Putamen (tissue), 1 donor: ENCODE measurements around the gene MYLK.

ENCODE experiments used
- DNase-seq: peaks from one replicate; pipeline ENCODE4 v3.0.0-alpha.2; 2016; ENCODE audit warnings: low spot score

The MYLK gene

DNA sequence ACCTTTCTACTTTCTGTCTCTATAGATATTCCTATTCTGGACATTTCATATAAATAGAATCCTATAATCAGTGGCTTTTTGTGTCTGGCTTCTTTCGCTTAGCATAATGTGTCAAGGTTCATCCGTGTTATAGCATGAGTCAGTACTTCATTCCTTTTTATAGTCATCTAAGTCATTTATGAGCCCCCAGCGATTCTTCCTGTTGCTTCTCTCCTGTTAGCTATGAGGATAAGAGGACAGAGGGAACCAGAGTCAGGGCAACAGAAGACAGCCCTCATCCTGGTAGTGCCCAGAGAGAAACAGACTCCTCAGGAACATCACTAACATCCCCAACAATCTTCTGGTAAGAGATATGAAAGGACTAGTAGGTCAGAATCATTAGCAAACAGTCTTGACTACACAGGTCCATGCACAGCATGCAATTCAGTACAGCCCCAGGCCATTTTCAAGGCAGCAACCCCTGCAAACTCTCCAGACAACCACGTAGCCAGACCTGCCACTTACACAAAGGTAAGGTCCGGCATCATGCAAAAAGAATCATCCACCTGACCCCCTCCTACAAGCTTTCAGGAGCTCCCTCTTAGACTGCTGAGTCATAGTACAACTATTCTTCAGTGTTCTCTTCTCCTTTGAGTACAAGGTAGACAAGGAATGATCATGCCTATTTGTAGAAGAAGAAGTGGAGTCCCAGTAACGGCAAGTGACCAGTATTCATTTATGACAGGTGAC is 91.5 kb downstream of the MYLK start:
- DNase-seq, result no peak

DNA sequence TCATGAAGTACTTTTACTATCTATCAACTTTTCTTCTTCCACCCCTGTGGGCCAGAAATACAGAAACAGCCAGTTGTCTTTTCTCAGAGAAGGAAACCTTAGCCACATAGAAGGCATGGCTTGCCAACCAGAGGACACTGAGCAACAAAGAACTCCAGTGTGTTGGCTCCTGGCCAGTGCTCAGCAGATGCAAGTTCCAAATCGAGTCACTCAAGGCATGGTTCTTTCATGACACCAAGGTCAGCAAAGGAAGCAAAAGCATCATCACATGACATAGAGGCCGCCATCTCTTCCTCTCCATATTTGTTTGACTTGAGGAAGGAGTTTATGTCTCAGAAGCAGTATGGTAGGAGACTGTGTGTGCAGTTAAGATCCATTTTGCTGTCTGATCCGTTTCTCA is 92.2 kb downstream of the MYLK start:
- no peak for DNase-seq

DNA sequence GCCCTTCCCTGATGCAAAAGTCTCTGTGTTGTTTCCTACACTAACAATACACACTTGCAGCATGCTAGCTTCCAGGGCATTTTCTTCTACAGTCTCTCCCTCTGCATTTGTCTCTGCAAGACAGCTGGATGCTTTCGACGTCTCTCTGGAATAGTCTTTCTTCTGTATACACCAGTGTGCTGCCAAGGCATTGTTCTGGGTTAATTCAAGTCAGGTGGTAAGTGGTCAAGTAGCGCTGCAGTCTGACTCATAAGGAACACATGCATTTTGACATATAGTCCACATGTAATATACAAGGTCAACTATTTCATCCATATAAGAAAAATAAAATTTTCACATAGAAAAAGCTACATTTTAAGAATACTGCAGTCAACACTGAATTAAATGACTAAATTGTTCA is 92.7 kb downstream of the MYLK start:
- no peak for DNase-seq

DNA sequence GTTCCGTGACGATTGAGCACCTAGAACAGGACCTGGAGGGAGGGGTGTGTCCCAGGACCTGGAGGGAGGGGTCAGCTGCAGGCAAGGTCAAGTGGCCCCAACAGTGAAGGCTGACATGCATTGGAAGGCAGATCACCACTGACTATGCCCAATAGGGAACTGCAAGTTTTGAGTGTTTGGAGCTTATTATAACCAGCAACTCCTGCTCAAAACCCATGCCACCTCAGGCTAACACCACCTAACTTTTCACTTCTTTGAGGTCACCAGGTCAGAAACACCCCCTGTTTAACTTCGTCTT is 93.1 kb downstream of the MYLK start:
- DNase-seq, result no peak

DNA sequence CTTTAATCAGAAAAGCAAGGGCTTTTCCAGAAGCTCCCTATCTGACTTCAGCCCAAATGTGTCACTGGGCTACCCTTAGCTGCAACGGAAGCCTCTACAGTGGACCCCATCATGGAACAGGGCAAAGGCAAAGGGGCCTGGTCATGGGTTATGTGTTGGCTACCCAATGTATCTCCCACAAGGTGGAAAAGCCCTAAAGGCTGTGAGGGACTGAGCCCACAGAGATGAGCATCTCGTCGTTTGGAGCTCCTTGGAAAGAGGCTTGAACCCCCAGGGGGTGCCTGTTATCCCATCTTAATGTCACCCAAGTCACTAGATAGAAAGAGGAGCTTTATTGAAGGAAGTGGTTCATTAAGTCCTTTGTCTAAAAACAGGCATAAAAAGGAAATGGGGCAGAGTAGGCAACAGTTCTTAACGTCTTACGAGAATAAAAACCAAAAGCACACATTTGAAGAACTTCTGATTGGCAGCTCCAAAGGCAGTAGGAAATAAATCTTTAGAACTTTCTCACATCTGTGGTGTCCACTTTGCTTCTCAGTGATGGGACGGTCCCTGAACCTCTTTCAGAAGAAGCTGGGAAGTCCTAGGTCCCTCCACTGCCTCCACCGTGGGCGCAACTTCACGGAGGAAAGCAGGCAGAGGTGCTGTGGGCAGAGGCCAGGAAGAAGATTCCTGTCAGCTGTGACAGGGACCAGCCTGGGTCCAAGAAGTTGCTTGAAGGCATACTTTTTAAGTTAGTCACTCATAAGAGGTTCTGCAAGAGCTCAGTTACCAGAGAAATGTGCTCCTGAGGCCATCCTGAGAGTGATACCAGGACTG is 93.7 kb downstream of the MYLK start:
- no peak for DNase-seq

DNA sequence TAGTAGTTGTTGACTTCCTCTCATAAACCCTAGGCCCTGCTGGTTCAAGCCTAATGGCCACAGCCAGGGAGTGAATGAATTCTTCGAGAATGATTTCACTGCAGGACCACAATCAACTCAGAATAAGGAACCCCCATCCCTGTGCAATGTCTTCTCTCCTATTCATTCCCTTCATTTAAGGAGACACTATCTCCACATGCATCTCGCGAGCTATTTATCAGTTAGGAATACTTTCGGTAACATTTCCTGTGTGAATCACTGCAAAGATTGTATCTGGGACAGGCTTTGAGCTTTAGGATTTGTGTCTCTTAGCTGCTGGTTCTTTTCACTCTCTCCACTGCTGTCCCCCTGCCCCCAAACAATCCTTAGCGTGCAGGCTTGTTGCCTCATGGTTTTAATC is 94.4 kb downstream of the MYLK start:
- no peak for DNase-seq

DNA sequence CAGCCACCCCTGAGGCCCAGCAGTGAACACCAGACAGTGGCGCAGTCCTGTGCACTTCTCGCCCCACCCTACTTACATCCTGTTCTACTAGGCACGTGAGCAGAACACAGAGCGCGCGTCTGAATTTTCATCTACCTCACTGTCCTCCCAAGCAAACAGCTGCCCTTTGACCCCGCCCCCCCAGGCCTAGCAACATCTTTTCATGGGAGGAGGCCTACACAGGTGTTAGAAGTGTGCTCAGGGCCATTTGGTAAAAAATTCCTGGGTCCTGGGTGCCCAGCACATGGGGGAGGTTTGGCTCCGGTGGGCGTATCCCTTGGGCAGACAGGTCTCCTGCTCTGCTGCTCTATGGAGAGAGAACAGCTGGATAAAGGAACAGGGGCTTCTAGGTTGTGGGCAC is 95.0 kb downstream of the MYLK start:
- no peak for DNase-seq

DNA sequence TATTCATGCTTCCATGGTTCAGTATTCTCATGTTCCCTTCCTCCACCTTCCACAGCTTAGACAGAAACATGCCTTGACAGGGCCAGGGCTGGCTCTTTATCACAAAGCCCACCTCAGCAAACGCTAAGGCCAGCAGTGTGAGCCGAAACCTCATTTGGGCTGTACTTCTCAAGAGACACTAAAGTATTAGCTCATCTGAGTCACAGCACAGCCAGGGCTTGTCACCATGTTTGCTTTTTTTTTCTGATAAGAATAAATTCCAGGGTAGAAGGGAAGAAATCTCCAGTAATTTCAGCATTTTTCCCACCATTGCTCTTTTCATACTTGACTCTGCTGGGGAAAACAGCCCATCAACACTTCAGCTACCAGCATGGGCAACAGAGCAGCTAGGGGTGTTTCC is 95.4 kb downstream of the MYLK start:
- no peak for DNase-seq

DNA sequence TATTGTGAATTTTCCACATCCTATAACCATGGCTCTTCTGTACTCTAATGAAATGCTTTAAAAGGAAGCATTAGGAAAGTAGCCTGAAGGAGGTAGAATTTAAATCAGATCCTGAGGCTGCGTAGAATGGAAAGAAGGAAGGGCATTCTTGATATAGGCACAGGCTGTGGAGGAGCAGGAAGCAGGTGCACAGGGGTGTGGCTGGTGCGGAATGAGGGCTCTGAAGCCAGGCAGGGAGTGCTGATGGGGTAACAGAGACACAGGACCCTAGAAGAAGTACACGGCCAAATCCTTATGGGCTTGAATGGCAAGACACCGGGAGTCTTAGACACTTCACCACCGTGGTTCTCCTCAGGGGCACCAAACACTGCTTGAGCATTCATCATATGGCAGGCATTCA is 97.0 kb downstream of the MYLK start:
- DNase-seq, result no peak

DNA sequence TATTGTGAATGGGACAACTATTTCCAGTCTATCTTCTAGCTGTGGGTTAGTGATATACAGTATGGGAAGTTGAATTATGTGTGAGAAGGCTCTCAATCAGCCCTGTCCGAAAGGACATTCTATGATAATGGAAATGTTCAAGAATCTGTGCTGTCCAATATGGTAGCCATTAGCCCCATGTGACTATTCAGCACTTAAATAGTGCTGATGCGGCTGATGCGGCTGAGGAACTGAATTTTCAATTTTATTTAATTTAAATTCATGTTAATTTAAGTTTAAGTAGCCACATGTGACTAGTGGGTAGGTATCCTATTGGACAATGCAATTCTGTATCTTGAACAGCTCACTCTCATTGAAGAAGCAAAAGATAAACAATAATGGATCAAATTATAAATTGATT is 98.5 kb downstream of the MYLK start:
- no peak for DNase-seq

DNA sequence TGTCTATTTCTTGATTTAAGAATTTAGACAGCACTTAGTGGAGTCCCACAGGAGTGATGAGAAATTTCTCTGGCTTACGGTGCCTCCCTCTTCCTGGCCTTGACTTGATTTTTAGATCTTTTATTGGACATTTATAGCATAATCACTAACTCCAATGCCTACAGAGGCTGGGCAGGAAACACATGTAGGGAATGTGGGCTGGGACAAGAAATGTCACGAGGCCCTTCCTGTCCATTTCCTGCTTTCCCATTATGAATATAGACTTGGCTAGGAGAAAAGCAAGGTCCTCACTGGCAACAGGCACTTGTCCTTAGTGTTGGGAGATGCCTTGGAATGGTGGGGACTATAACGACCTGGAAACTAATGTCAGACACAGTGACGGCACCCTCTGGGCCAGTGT is 100.3 kb downstream of the MYLK start:
- no peak for DNase-seq

DNA sequence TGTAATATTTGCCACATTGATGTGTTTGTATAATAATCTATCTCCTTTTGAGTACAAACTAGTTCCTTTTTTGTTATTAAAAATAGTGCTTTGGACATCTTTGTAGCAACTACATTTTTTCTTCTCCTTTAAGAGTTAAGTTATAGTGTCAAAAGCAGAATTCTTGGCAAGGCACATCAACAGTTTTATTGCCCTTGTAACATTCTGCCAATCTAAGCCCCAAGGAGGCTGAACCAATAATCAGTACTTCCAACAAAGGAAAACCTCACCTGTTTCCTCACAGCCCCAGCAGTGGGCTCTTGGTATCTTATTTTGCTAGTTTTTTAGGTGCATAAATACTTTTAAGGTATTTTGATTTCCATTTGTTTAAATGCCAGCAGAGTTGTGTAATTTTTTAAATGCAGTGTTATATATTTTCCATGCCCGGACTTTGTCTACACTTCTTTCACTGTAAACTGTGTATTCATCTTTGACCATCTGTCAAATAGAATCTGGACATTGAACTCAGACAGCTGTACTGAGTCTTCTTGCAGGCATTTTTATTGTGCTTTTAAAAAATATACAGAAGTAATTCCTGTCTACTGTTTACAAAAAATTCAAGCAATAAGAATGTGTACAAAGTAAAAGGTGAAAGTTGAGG is 101.0 kb downstream of the MYLK start:
- no peak for DNase-seq

DNA sequence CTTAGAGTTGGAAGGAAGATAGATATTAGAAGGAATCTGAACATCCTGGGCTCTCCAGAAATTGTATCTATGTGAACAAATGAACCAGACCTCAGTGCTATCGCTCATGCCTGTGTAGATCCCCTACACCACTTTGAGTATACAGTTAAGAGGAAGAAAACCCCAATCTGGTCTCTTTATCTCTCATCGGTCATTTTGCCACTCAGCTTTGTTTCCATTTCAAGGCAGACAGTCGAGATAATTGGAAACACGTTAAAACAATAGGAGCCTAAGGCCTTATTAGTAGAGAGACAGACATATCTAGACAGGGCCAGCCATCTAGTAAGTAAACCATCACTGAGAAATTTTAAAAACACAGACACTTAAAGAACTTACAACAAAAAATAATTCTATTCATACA is 101.6 kb downstream of the MYLK start:
- no peak for DNase-seq

DNA sequence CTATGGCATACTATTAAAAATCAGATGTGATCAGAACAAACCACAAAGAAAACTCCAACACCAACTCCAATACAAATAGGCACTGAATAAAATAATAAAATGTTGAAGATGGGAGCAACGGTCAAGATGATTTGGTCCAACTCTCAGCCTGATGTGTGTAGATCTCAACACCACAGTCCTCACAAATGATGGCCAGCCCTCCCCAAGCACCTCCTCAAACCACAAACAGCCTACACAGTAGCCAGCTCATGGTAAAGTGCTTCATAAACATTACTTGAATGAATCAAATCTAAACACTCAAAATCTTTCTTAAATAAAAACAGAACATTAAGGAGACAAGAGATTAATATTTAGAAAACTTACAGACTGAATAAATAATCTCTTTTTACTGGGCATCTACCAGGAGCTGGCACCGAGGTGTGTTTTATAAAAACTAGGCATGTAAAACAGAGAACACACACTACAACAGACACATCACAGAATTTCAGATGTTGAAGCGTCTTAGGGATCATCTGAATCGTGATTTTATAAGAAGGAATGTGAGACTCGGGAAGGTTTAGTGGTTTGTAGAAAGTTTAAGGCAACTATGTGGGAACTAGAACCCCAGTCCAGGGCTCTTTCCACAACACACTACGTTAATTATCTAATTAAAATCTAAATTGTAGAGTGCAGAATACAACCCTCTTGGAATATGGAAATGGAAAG is 102.4 kb downstream of the MYLK start:
- DNase-seq, result no peak

DNA sequence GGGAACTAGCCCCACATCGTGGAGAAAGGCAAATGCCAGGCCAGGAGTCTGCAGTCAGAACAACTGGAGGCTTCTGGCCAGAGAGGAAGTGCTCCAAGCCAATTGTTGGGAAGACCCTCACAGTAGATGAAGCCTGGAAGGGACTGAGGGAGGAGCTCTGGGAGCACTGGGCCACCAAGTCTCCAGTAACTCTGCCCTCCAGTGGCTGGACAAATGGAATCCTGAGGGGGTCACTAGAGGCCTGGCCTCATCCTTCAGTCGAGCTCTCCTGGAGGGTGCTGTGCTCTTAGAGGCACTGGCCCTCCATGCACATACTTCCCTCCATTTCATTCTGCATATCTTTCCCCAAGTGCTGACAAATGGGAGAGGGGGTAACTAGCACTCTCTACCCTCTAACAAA is 103.0 kb downstream of the MYLK start:
- DNase-seq, result no peak

DNA sequence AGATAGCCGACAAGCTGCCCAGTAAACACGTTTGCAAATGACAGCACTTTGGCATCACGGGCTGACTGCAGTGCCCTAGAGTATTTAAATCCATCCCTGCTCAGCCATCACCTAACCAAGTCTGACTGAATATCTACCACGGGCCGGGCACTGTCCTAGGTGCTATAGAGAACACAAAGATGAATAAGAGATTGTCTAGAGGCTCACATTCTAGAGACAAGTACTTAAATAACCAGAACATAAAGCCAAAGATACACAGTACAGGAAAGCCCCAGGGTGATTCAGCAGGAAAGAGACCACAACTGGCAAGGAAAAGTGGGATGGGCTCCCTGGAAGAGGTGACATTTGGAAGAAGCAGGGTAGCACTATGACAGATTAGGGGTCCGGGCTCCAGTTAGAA is 103.5 kb downstream of the MYLK start:
- DNase-seq, result no peak

DNA sequence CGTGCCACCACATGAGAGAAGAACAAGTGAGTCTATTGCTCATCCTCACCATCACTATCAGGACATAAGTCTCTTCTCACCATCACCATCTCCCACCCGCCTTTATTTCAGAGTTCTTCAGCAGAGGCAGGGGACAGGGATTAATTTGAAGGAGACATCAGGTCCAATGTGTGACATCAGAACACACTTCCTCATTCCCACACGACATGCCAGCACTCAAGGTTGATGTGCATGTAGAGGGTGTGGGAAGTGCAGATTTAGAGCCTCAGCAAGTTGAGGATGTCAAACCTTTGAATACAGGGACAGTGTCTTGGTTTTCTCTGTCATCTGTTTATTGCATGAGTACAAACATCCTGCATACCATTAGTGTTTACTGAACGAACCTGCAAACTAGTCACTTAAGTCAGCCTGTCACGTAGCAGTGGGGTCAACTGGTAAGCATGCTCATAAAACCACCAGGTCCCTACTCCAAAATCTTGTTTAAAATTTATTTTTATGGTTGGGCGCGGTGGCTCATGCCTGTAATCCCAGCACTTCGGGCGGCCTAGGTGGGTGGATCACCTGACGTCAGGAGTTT is 104.4 kb downstream of the MYLK start:
- DNase-seq, result no peak

DNA sequence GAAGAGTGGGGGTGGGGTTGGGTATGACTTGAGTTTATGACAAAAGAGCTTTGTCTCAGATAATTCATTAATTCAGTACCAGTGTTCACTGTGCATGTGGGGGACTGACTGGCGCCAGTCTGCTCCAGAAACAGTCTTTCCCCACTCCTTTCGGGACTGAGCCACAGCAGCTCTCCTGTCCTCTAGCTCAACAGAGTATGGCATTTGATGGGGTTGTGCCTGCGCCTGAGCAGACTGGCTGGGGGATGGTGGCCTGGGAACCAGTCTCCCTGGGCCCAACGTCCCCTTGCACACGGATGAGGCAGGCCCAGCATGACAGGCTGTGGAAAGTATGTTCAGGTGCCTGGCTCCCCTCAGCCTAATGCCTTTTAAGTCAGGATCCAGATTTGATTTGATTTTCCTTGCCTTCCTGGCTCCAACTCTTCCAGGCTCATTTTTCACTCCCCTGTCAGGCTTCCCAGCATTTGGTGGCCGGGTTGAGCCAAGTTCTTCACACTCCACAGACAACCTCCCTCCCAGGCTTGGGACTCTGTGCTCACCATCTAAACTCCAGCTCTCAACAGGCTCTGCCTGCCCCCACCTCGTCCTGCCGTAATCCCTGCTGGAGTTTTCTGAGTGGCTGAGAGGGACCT is 105.0 kb downstream of the MYLK start:
- peak; percentile 12 for DNase-seq

DNA sequence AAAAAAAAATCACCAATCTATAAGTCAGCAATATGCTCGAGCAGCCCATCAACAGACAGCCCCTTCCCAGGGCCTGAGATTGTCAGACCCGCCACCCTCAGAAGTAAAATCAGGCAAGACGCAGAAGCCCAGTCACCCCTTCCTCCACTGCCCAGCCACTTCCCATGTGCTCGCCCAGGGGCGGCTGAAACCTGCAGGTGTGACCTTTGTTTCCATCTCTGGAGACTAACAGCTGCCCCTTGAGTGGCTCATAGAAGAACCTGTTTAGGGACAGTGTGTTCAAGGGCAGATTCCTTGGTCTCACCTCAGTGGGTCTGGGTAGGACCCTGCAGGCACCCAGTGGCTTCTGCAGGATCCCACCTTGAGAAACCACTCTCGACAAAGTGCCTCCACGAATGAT is 105.6 kb downstream of the MYLK start:
- DNase-seq, result no peak

DNA sequence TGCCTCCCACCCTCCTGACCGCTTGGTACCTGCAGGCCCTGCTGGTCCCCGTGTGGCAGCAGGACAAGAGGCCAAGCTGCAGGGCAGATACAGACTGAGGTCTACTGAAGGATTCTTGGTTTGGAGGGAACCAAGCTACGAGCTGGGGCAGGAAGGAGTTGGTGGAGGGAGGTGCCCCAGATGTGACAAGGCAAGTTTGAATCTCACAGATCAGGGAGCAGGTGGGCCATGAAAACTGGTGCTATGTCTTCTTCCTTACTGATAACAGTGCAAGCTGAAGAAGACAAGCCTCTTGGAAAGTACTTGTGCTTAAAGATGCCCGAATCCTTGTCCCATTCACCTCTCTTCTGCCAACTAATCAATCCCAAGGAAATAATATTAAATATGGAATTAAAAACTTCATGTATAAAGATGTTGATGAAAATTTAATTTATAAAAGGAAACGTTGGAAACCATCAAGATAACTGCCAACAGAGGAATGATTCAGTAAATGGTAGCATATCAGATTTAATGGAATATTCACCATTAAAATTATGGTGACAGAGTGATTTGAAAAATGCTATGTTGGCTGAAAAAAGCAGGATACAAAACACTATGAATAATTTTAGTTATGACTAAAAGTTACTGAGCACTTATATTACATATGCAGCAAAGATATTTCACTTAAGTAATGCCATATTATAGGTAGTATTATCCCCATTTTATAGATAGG is 107.9 kb downstream of the MYLK start:
- DNase-seq, result no peak

DNA sequence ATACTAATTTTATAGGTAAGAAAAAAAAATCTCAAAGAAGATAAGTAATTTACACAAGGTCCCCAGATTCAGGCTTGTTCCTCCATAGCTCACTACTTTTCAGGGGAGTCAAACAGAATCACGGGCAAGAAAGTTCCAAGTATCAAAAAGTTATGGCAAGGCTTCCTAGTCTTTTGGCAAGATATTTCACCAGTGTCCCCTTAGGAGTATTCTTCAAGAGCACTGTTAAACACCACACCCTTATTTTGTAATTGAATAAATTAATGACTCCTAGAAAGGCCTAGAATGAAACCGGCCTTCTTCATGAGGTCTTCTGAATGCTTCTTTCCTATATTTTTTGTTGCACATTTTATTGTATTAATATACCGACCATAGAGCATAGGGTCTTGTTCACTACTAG is 109.7 kb downstream of the MYLK start:
- no peak for DNase-seq
